ENCODE results near the gene RBCK1. TPM values are rescaled to one million over a fixed set of nuclear protein-coding genes. Genes with fewer than 3 reads are reported as not detected.

RBCK1 gene
- total and polyA plus RNA-seq, 9 of the 15 experiments (the other 6 are each of a cell fraction or from before 2014, with no cell fraction given): 5.9 to 59.3 (median 26.5) TPM

- no peak for TF ChIP-seq ZNF282 (CRISPR knock-in tag; IDR thresholded peaks at IDR 0.05)
- TF ChIP-seq ZFP36 (IDR thresholded peaks at IDR 0.05; ENCODE audit: low read depth, low read length, partially characterized antibody): no peak
- no peak for TF ChIP-seq NEUROD1 (IDR thresholded peaks at IDR 0.05; ENCODE audit: borderline replicate concordance, low read depth, low read length, partially characterized antibody)
- TF ChIP-seq, protein P1, sequence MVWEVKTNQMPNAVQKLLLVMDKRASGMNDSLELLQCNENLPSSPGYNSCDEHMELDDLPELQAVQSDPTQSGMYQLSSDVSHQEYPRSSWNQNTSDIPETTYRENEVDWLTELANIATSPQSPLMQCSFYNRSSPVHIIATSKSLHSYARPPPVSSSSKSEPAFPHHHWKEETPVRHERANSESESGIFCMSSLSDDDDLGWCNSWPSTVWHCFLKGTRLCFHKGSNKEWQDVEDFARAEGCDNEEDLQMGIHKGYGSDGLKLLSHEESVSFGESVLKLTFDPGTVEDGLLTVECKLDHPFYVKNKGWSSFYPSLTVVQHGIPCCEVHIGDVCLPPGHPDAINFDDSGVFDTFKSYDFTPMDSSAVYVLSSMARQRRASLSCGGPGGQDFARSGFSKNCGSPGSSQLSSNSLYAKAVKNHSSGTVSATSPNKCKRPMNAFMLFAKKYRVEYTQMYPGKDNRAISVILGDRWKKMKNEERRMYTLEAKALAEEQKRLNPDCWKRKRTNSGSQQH (CRISPR knock-in tag; IDR thresholded peaks at IDR 0.05): no peak
- no peak for TF ChIP-seq FOXK2 (conservative IDR thresholded peaks at IDR 0.05 in 1 of 2, IDR thresholded peaks at IDR 0.05 in 1 of 2; ENCODE audit: low read depth in 2 of 2)
- TF ChIP-seq ZNF124 (CRISPR knock-in tag; IDR thresholded peaks at IDR 0.05): no peak
- TF ChIP-seq U2AF1 (optimal IDR thresholded peaks at IDR 0.05; ENCODE audit: low read depth, low read length): no peak
- TF ChIP-seq PRPF4 (IDR thresholded peaks at IDR 0.05; ENCODE audit: insufficient read depth, low read depth, low read length, poor library complexity, severe bottlenecking): no peak
- TF ChIP-seq, protein P2, sequence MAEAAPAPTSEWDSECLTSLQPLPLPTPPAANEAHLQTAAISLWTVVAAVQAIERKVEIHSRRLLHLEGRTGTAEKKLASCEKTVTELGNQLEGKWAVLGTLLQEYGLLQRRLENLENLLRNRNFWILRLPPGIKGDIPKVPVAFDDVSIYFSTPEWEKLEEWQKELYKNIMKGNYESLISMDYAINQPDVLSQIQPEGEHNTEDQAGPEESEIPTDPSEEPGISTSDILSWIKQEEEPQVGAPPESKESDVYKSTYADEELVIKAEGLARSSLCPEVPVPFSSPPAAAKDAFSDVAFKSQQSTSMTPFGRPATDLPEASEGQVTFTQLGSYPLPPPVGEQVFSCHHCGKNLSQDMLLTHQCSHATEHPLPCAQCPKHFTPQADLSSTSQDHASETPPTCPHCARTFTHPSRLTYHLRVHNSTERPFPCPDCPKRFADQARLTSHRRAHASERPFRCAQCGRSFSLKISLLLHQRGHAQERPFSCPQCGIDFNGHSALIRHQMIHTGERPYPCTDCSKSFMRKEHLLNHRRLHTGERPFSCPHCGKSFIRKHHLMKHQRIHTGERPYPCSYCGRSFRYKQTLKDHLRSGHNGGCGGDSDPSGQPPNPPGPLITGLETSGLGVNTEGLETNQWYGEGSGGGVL (CRISPR knock-in tag; IDR thresholded peaks at IDR 0.05): no peak
- TF ChIP-seq ERF (CRISPR knock-in tag; IDR thresholded peaks at IDR 0.05): no peak
- no peak for TF ChIP-seq OTX1 (CRISPR knock-in tag; IDR thresholded peaks at IDR 0.05)
- TF ChIP-seq ZFP91 (CRISPR knock-in tag; IDR thresholded peaks at IDR 0.05): no peak
- TF ChIP-seq E2F5 (CRISPR knock-in tag; IDR thresholded peaks at IDR 0.05): no peak
- TF ChIP-seq ZNF311 (CRISPR knock-in tag; IDR thresholded peaks at IDR 0.05): 0 out of 2 replicates have a peak, but pooled peaks have one; percentile 20
- no peak for TF ChIP-seq CLOCK (CRISPR knock-in tag; IDR thresholded peaks at IDR 0.05; ENCODE audit: borderline replicate concordance)
- no peak for TF ChIP-seq TARDBP (IDR thresholded peaks at IDR 0.05)
- TF ChIP-seq POU5F1 (IDR thresholded peaks at IDR 0.05; ENCODE audit: borderline replicate concordance, low read depth, low read length, partially characterized antibody): no peak
- TF ChIP-seq MYNN (IDR thresholded peaks at IDR 0.05): no peak
- TF ChIP-seq MYNN (CRISPR knock-in tag; IDR thresholded peaks at IDR 0.05): no peak
Observed at GRCh38 chr20:375265-375889, 32.7 kb upstream of the RBCK1 start (continued).
